LNCAP (cell line): ENCODE data around the gene PFDN2.

Source experiments
- CTCF ChIP-seq: fragments of 450-650 bp; IDR thresholded peaks from 2 replicates; pipeline ENCODE4 v1.5.1; 2017; ENCODE audit warnings: mild to moderate bottlenecking

The PFDN2 gene

GRCh38 chr1:161066694-161067093 lies 51.1 kb downstream of the PFDN2 start:
- TF ChIP-seq CTCF = no peak

- no peak for TF ChIP-seq CTCF
Measured at GRCh38 chr1:161061419-161061818, 56.4 kb downstream of the PFDN2 start.

- TF ChIP-seq CTCF = no peak
Measured at GRCh38 chr1:161059293-161059692, 58.5 kb downstream of the PFDN2 start.

- TF ChIP-seq CTCF = no peak
Measured at GRCh38 chr1:161054805-161055204, 63.0 kb downstream of the PFDN2 start.

GRCh38 chr1:161054232-161054631 lies 63.6 kb downstream of the PFDN2 start:
- no peak for TF ChIP-seq CTCF

DNA sequence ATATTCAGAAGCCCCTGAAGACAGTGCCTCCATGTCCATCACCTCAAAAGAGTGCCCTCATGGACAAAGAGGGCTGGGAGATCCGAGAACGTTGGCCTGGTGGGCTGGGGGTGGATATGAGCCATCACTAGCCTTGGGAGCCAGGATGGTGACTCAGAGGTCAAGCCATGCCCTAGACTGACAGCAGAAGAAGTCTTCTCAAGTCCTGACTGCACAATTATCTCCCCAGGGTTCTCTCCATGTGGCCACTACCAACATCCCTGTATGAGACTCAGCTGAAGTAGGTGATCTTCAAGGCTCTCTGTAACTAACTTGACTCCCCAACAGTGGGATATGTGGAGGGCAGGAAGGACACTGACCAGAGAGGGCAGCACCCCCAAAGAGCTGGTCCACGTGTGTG lies 64.9 kb downstream of the PFDN2 start:
- no peak for TF ChIP-seq CTCF

GRCh38 chr1:161051219-161051618 lies 66.6 kb downstream of the PFDN2 start:
- TF ChIP-seq CTCF = no peak
